GM19240 (cell line): Measurements from ENCODE around the gene FMNL2.
"Not testable (repeated sequence)": the region's sequence is repeated elsewhere in the genome, so short reads cannot be mapped to it uniquely, and the experiment has no call there.

Experiments
- DNase-seq: peaks from one replicate; pipeline ENCODE4 v3.0.0; 2011; ENCODE audit warnings: low spot score; ENCODE audit not compliant: insufficient read length

FMNL2 gene

GRCh38 chr2:152519581-152519952 lies 184.6 kb downstream of the FMNL2 start:
- DNase-seq, result no peak

- no peak for DNase-seq
Measured at GRCh38 chr2:152520759-152521158, 185.8 kb downstream of the FMNL2 start.

- DNase-seq, result not testable (repeated sequence)
Measured at GRCh38 chr2:152522446-152522845, 187.5 kb downstream of the FMNL2 start.

- DNase-seq, result no peak
Measured at GRCh38 chr2:152523091-152523490, 188.1 kb downstream of the FMNL2 start.

GRCh38 chr2:152525277-152525838 lies 190.4 kb downstream of the FMNL2 start:
- DNase-seq, result no peak

- no peak for DNase-seq
Measured at GRCh38 chr2:152529420-152530115, 194.6 kb downstream of the FMNL2 start.

GRCh38 chr2:152532241-152532640 lies 197.3 kb downstream of the FMNL2 start:
- DNase-seq, result no peak

GRCh38 chr2:152534460-152535135 lies 199.6 kb downstream of the FMNL2 start:
- no peak for DNase-seq

GRCh38 chr2:152537081-152537651 lies 202.2 kb downstream of the FMNL2 start:
- no peak for DNase-seq

- no peak for DNase-seq
Measured at GRCh38 chr2:152539424-152539823, 204.4 kb downstream of the FMNL2 start.

GRCh38 chr2:152541712-152542111 lies 206.7 kb downstream of the FMNL2 start:
- DNase-seq, result no peak

- DNase-seq, result no peak
Measured at GRCh38 chr2:152542337-152542994, 207.5 kb downstream of the FMNL2 start.

GRCh38 chr2:152542995-152543481 lies 208.1 kb downstream of the FMNL2 start:
- DNase-seq, result no peak

- no peak for DNase-seq
Measured at GRCh38 chr2:152543717-152544116, 208.7 kb downstream of the FMNL2 start.

GRCh38 chr2:152544638-152545037 lies 209.7 kb downstream of the FMNL2 start:
- no peak for DNase-seq

- DNase-seq, result no peak
Measured at GRCh38 chr2:152546230-152546837, 211.4 kb downstream of the FMNL2 start.

- DNase-seq, result no peak
Measured at GRCh38 chr2:152548111-152548875, 213.3 kb downstream of the FMNL2 start.

- no peak for DNase-seq
Measured at GRCh38 chr2:152548996-152549395, 214.0 kb downstream of the FMNL2 start.

- no peak for DNase-seq
Measured at GRCh38 chr2:152549423-152549822, 214.4 kb downstream of the FMNL2 start.

GRCh38 chr2:152550386-152550785 lies 215.4 kb downstream of the FMNL2 start:
- no peak for DNase-seq

- no peak for DNase-seq
Measured at GRCh38 chr2:152552888-152553287, 217.9 kb downstream of the FMNL2 start.
